Head of caudate nucleus (tissue), 42 donors: Measurements from ENCODE around the gene ZNF507.

ENCODE experiments used
- DNase-seq, 42 donors: peaks; one replicate each; pipeline versions ENCODE4 v3.0.0 to v3.0.0-alpha.2; 2020 to 2021; ENCODE audit warnings: mixed read lengths in 7 of 42
- intact Hi-C: fragments of 100-400 bp; cut with DNase I; formaldehyde crosslinking; loops from one replicate; pipeline ENCODE4 v1.15.0; 2022

ZNF507 gene

GRCh38 chr19:32345261-32346207, at the start of gene ZNF507:
ZNF507 (plus strand) TSS chr19:32345610; CDS start chr19:32352831, 7,221 bp downstream.
- peak; percentile 62 to 93 (median 86) for DNase-seq
- intact Hi-C loops = loop anchor here (2.0 kb wide), 1 partner anchor 59 kb away; the partner anchor contains the start of gene DPY19L3

- no peak for DNase-seq
Observed at GRCh38 chr19:32296694-32297093, 48.7 kb upstream of the ZNF507 start.

GRCh38 chr19:32302778-32303177, 42.6 kb upstream of the ZNF507 start:
- no peak for DNase-seq
- intact Hi-C loops = no loop called here

More at GRCh38 chr19:32296694-32297093, 48.7 kb upstream of the ZNF507 start:
- intact Hi-C loops = no loop called here

- intact Hi-C loops = no loop called here
- DNase-seq = no peak
Observed at GRCh38 chr19:32303193-32303592, 42.2 kb upstream of the ZNF507 start.

GRCh38 chr19:32307591-32307990, 37.8 kb upstream of the ZNF507 start:
- intact Hi-C loops = no loop called here
- peak in 1 of 42 donors; percentile 23 for DNase-seq

GRCh38 chr19:32308431-32309077, 36.9 kb upstream of the ZNF507 start:
- no peak for DNase-seq
- intact Hi-C loops = no loop called here

- no peak for DNase-seq
- intact Hi-C loops = no loop called here
Observed at GRCh38 chr19:32309711-32310390, 35.6 kb upstream of the ZNF507 start.

GRCh38 chr19:32311371-32311770, 34.0 kb upstream of the ZNF507 start:
- intact Hi-C loops = no loop called here
- DNase-seq = no peak

- intact Hi-C loops = no loop called here
- DNase-seq = no peak
Observed at GRCh38 chr19:32313569-32314265, 31.7 kb upstream of the ZNF507 start.

- peak in 2 of 42 donors; percentile 32 to 35 for DNase-seq
- intact Hi-C loops = no loop called here
Observed at GRCh38 chr19:32316034-32316433, 29.4 kb upstream of the ZNF507 start.

GRCh38 chr19:32317086-32317485, 28.3 kb upstream of the ZNF507 start:
- no peak for DNase-seq
- intact Hi-C loops = no loop called here

- DNase-seq = peak in 41 of 42 donors; percentile 10 to 77 (median 47)
- intact Hi-C loops = no loop called here
Observed at GRCh38 chr19:32318884-32319520, 26.4 kb upstream of the ZNF507 start.

- DNase-seq = peak in 1 of 42 donors; percentile 12
- intact Hi-C loops = loop anchor here (10.0 kb wide), 1 partner anchor 1528 kb away; no protein-coding TSS in a partner anchor
Observed at GRCh38 chr19:32322541-32322940, 22.9 kb upstream of the ZNF507 start.

- intact Hi-C loops = loop anchor here (10.0 kb wide), 1 partner anchor 1530 kb away; no protein-coding TSS in a partner anchor
- peak in 8 of 42 donors; percentile 18 to 58 (median 38) for DNase-seq
Observed at GRCh38 chr19:32324631-32325285, 20.7 kb upstream of the ZNF507 start.

- no peak for DNase-seq
- intact Hi-C loops = no loop called here
Observed at GRCh38 chr19:32330213-32330857, 15.1 kb upstream of the ZNF507 start.

- intact Hi-C loops = no loop called here
- no peak for DNase-seq
Observed at GRCh38 chr19:32333227-32333626, 12.2 kb upstream of the ZNF507 start.
